TTC549 (cell line): ENCODE measurements around the gene SETMAR.
"Not testable (repeated sequence)": the region's sequence is repeated elsewhere in the genome, so short reads cannot be mapped to it uniquely, and the experiment has no call there.

Source experiments
- FAIRE-seq: peaks from 2 replicates; lab custom pipeline; 2012; peaks lifted over from hg19 to GRCh38; lab: Jason Lieb, UNC

The SETMAR gene

GRCh38 chr3:4303187-4304123 lies at the start of gene SETMAR:
Gene SETMAR, plus strand, starts transcription at chr3:4303369. Its CDS starts 2 bp downstream, at chr3:4303371.
- no peak for FAIRE-seq

GRCh38 chr3:4261406-4261805 lies 41.8 kb upstream of the SETMAR start:
- FAIRE-seq: no peak

GRCh38 chr3:4264040-4264439 lies 39.1 kb upstream of the SETMAR start:
- no peak for FAIRE-seq

GRCh38 chr3:4270720-4271119 lies 32.4 kb upstream of the SETMAR start:
- FAIRE-seq: no peak

- peak; percentile 77 for FAIRE-seq
Observed at GRCh38 chr3:4271834-4272233, 31.3 kb upstream of the SETMAR start.

- FAIRE-seq: no peak
Observed at GRCh38 chr3:4279516-4280105, 23.6 kb upstream of the SETMAR start.

- no peak for FAIRE-seq
Observed at GRCh38 chr3:4281991-4282390, 21.2 kb upstream of the SETMAR start.

GRCh38 chr3:4284865-4285264 lies 18.3 kb upstream of the SETMAR start:
- no peak for FAIRE-seq

- no peak for FAIRE-seq
Observed at GRCh38 chr3:4289044-4289443, 14.1 kb upstream of the SETMAR start.

GRCh38 chr3:4290272-4290893 lies 12.8 kb upstream of the SETMAR start:
- peak; percentile 60 for FAIRE-seq

- FAIRE-seq: no peak
Observed at GRCh38 chr3:4292301-4292700, 10.9 kb upstream of the SETMAR start.

GRCh38 chr3:4294616-4295327 lies 8.4 kb upstream of the SETMAR start:
- no peak for FAIRE-seq

- FAIRE-seq: not testable (repeated sequence)
Observed at GRCh38 chr3:4296454-4296853, 6.7 kb upstream of the SETMAR start.

- FAIRE-seq: no peak
Observed at GRCh38 chr3:4297486-4297885, 5.7 kb upstream of the SETMAR start.

- no peak for FAIRE-seq
Observed at GRCh38 chr3:4302747-4303146, 422 bp upstream of the SETMAR start.

- FAIRE-seq: not testable (repeated sequence)
Observed at GRCh38 chr3:4305210-4305609, 2.0 kb downstream of the SETMAR start.

GRCh38 chr3:4306091-4306490 lies 2.9 kb downstream of the SETMAR start:
- no peak for FAIRE-seq

GRCh38 chr3:4306860-4307259 lies 3.7 kb downstream of the SETMAR start:
- FAIRE-seq: no peak

- FAIRE-seq: no peak
Observed at GRCh38 chr3:4309491-4310128, 6.4 kb downstream of the SETMAR start.

GRCh38 chr3:4310971-4311370 lies 7.8 kb downstream of the SETMAR start:
- no peak for FAIRE-seq

- no peak for FAIRE-seq
Observed at GRCh38 chr3:4311496-4311895, 8.3 kb downstream of the SETMAR start.
